Neural progenitor cell (in vitro differentiated cells): ENCODE results near the gene TNFSF18. TPM values are rescaled to one million over a fixed set of nuclear protein-coding genes. Genes with fewer than 3 reads are reported as not detected.

Source experiments
- DNase-seq: peaks from one replicate; pipeline ENCODE4 v3.0.0-alpha.2; 2016; ENCODE audit warnings: low spot score
- H2AFZ ChIP-seq: fragments of 200-600 bp; sonication (generic); replicated peaks from 2 replicates; pipeline ENCODE4 v1.6.1; 2016; ENCODE audit warnings: antibody characterized with exemption
- H3F3A ChIP-seq: fragments of 200-600 bp; sonication (generic); 2 replicates; pipeline ENCODE4 v1.6.1; 2016; ENCODE audit warnings: antibody characterized with exemption, low read depth
- H3K27ac ChIP-seq: fragments of 200-600 bp; sonication (generic); 2 replicates; pipeline ENCODE4 v1.5.1; 2016; ENCODE audit warnings: mild to moderate bottlenecking
- H3K27me3 ChIP-seq: fragments of 200-600 bp; sonication (generic); 2 replicates; pipeline ENCODE4 v1.6.1; 2016; ENCODE audit warnings: mild to moderate bottlenecking, moderate library complexity
- H3K36me3 ChIP-seq: fragments of 200-600 bp; sonication (generic); 2 replicates; pipeline ENCODE4 v1.5.1; 2016
- H3K4me1 ChIP-seq: fragments of 200-600 bp; sonication (generic); 2 replicates; pipeline ENCODE4 v1.6.1; 2016; ENCODE audit warnings: mixed run types
- H3K4me2 ChIP-seq: fragments of 200-600 bp; sonication (generic); 2 replicates; pipeline ENCODE4 v1.6.1; 2016
- H3K4me3 ChIP-seq: fragments of 200-600 bp; sonication (generic); 2 replicates; pipeline ENCODE4 v1.5.1; 2016
- H3K79me2 ChIP-seq: fragments of 200-600 bp; sonication (generic); 2 replicates; pipeline ENCODE4 v1.6.1; 2016; ENCODE audit warnings: low read depth
- H3K9ac ChIP-seq: fragments of 200-600 bp; sonication (generic); 2 replicates; pipeline ENCODE4 v1.6.1; 2016
- H3K9me3 ChIP-seq: fragments of 200-600 bp; sonication (generic); 2 replicates; pipeline ENCODE4 v1.5.1; 2016; ENCODE audit warnings: low read depth
- H4K20me1 ChIP-seq: fragments of 200-600 bp; sonication (generic); 2 replicates; pipeline ENCODE4 v1.6.1; 2016; ENCODE audit warnings: low read depth
- H3K27ac Mint-ChIP-seq: 3 replicates; pipeline ENCODE4 v1.8.0; 2021; ENCODE audit warnings: mixed read lengths
- H3K27me3 Mint-ChIP-seq: 2 replicates; pipeline ENCODE4 v1.8.0; 2022; ENCODE audit warnings: low read depth, mild to moderate bottlenecking, inconsistent platforms, moderate library complexity, mixed read lengths; ENCODE audit not compliant: insufficient read depth
- H3K36me3 Mint-ChIP-seq: 3 replicates; pipeline ENCODE4 v1.8.0; 2021; ENCODE audit warnings: mixed read lengths
- H3K4me1 Mint-ChIP-seq: 3 replicates; pipeline ENCODE4 v1.8.0; 2021; ENCODE audit warnings: mixed read lengths
- H3K4me3 Mint-ChIP-seq: 3 replicates; pipeline ENCODE4 v1.8.0; 2021; ENCODE audit warnings: mild to moderate bottlenecking, moderate library complexity, mixed read lengths
- H3K9me3 Mint-ChIP-seq: 3 replicates; pipeline ENCODE4 v1.8.0; 2020; ENCODE audit warnings: mixed read lengths
- CTCF ChIP-seq: fragments of 200-600 bp; sonication (generic); IDR thresholded peaks from 2 replicates; pipeline ENCODE4 v1.5.1; 2017; ENCODE audit warnings: antibody characterized with exemption, mild to moderate bottlenecking
- EZH2 ChIP-seq: fragments of 200-600 bp; sonication (generic); IDR thresholded peaks from 2 replicates; pipeline ENCODE4 v1.6.1; 2017; ENCODE audit warnings: antibody characterized with exemption, mild to moderate bottlenecking, moderate library complexity
- EZH2phosphoT487 ChIP-seq: fragments of 200-600 bp; sonication (generic); IDR thresholded peaks from 2 replicates; pipeline ENCODE4 v1.6.1; 2017; ENCODE audit warnings: antibody characterized with exemption
- total RNA-seq: library from RNA; depleted of rRNA; stranded (reverse); fragments of >200 nt; gene quantifications from 2 replicates; pipeline ENCODE4 v1.2.3, GENCODE V29; 2015; ENCODE audit warnings: low replicate concordance

The TNFSF18 gene
- total RNA-seq, 1 donor from 2014 or later = not detected

DNA sequence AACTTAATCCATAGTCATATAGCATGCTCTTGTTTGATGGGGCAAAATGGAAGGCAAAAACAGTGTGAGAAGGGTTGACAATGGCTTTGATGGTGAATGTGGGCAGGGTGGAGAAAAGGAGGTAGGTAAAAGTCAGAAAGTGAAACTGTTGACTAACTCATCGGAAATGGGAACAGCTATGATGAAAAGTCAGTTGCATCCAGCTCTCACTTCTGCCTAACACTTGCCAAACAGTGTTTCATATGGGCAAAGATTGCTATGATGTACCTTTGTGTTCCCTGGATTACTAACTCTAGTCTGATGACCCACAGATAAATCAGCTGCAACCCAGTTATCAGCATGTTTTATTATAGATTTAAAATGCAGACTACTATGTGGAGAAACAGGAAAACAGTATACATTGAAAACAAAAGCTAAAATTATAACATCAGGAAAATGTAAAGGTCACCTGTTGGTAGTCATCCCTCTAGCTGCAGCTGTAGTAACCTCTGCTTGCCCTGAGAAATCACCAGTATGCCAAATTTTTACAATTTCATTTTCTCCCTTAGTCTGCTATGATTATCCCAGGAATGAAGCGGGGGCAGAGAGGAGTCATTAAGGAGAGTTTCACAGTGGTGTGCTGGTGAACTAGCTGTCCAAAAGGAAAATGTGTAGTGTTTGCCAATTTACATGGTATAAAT, 11.7 kb downstream of the TNFSF18 start:
- Mint-ChIP-seq H3K9me3 (no peaks in the 10 kb centered on the region), H3K4me3 (no peak overlapping the region), H3K27me3 (no peaks in the 10 kb centered on the region), H3K4me1 (no peaks in the 10 kb centered on the region), H3K36me3 (no peaks in the 10 kb centered on the region), H3K27ac (no peak overlapping the region)
- Histone ChIP-seq H4K20me1 (no peaks in the 10 kb centered on the region), H3K27ac (no peak overlapping the region), H3F3A (no peaks in the 10 kb centered on the region), H3K4me2 (no peak overlapping the region), H3K4me1 (no peaks in the 10 kb centered on the region), H3K9ac (no peak overlapping the region), H3K9me3 (no peaks in the 10 kb centered on the region), H3K79me2 (no peaks in the 10 kb centered on the region), H3K36me3 (no peaks in the 10 kb centered on the region), H3K27me3 (no peaks in the 10 kb centered on the region), H2AFZ (no peak overlapping the region), H3K4me3 (no peak overlapping the region)
- TF ChIP-seq CTCF (no peak), EZH2phosphoT487 (no peak), EZH2 (no peak)
- DNase-seq = no peak

DNA sequence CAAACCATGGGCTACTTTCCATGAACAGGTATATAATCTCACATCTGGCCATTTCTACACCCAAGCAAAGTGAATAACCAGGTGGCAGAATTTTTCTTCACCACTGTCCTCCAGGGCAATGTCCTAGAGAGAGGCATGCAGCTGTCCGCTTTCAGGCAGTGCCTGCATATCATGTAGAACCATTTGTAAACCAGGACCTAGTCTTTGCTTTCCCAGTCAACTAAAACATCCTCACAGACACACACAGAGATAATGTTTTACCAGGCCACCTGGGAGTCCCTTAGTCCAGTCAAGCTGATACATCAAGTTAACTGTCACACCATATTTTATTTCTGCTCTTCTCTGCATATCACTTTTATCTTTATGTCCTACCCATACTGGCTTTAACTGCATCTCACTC, 26.2 kb downstream of the TNFSF18 start:
- no peaks in the 10 kb centered on the region for H3K27me3 ChIP-seq
- no peak overlapping the region for H2AFZ ChIP-seq
- Mint-ChIP-seq H3K27me3 (no peaks in the 10 kb centered on the region), H3K27ac (no peak overlapping the region), H3K36me3 (no peaks in the 10 kb centered on the region), H3K4me1 (no peaks in the 10 kb centered on the region), H3K4me3 (no peak overlapping the region), H3K9me3 (no peaks in the 10 kb centered on the region)
- no peak for DNase-seq
- H4K20me1 ChIP-seq = no peaks in the 10 kb centered on the region
- H3F3A ChIP-seq = no peaks in the 10 kb centered on the region
- no peaks in the 10 kb centered on the region for H3K79me2 ChIP-seq
- H3K27ac ChIP-seq = no peak overlapping the region
- TF ChIP-seq EZH2phosphoT487 (no peak), CTCF (no peak), EZH2 (no peak)
- H3K9me3 ChIP-seq = no peaks in the 10 kb centered on the region
- no peaks in the 10 kb centered on the region for H3K36me3 ChIP-seq
- H3K4me1 ChIP-seq = no peaks in the 10 kb centered on the region
- no peak overlapping the region for H3K9ac ChIP-seq
- no peak overlapping the region for H3K4me2 ChIP-seq
- H3K4me3 ChIP-seq = no peak overlapping the region

DNA sequence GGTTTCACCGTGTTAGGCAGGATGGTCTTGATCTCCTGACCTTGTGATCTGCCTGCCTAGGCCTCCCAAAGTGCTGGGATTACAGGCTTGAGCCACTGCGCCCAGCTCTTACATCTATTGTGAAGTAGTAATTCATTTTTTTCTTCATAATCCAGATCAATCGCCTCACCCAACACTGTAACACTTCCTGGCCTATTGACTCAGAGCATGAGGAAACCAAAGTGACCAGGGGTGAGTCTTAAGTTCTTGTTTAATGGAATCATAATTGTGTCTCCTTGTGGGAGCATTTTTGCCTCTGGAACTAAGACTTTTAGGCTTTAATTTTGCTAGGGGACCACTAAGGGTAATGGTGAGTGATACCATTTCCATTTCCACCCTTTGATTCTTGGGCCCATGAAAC, 27.4 kb downstream of the TNFSF18 start:
- H3K4me1 Mint-ChIP-seq = no peaks in the 10 kb centered on the region
- no peak for DNase-seq
- Histone ChIP-seq H3F3A (no peaks in the 10 kb centered on the region), H3K4me2 (no peak overlapping the region), H3K27ac (no peak overlapping the region), H3K36me3 (no peaks in the 10 kb centered on the region), H3K9ac (no peak overlapping the region), H3K9me3 (no peaks in the 10 kb centered on the region), H3K4me3 (no peak overlapping the region), H3K79me2 (no peaks in the 10 kb centered on the region), H3K4me1 (no peaks in the 10 kb centered on the region), H2AFZ (no peak overlapping the region), H3K27me3 (no peaks in the 10 kb centered on the region), H4K20me1 (no peaks in the 10 kb centered on the region)
- H3K27ac Mint-ChIP-seq = no peak overlapping the region
- H3K4me3 Mint-ChIP-seq = no peak overlapping the region
- H3K9me3 Mint-ChIP-seq = no peaks in the 10 kb centered on the region
- no peaks in the 10 kb centered on the region for H3K36me3 Mint-ChIP-seq
- H3K27me3 Mint-ChIP-seq = no peaks in the 10 kb centered on the region
- TF ChIP-seq EZH2 = no peak
- TF ChIP-seq EZH2phosphoT487 = no peak
- TF ChIP-seq CTCF = no peak
